Astrocyte (in vitro differentiated cells and primary cell): ENCODE data around the gene CADPS.

Experiments
- CTCF ChIP-seq: IDR thresholded peaks from 2 replicates; pipeline ENCODE4 v1.5.1; 2011; ENCODE audit warnings: low read depth, mild to moderate bottlenecking, inconsistent platforms, low read length, moderate library complexity; ENCODE audit not compliant: insufficient read depth
- EZH2 ChIP-seq: IDR thresholded peaks from 2 replicates; pipeline ENCODE4 v1.6.1; 2012; ENCODE audit warnings: mild to moderate bottlenecking, low read length, inconsistent platforms; ENCODE audit not compliant: insufficient read depth

GRCh38 chr3:62818347-62818746 lies 56.9 kb downstream of the CADPS start:
- no peak for TF ChIP-seq CTCF
- no peak for TF ChIP-seq EZH2
